GM19239 (cell line): ENCODE measurements around the gene KSR2.
A peak's percentile ranks its signal among the peaks of the same experiment; 100 is the strongest.
"Not testable (repeated sequence)": the region's sequence is repeated elsewhere in the genome, so short reads cannot be mapped to it uniquely, and the experiment has no call there.

ENCODE experiments used
- DNase-seq: peaks from one replicate; pipeline ENCODE4 v3.0.0; 2011; ENCODE audit warnings: low spot score; ENCODE audit not compliant: insufficient read length
- FAIRE-seq: peaks from 2 replicates; lab custom pipeline; 2011; peaks lifted over from hg19 to GRCh38; lab: Jason Lieb, UNC

The KSR2 gene

DNA sequence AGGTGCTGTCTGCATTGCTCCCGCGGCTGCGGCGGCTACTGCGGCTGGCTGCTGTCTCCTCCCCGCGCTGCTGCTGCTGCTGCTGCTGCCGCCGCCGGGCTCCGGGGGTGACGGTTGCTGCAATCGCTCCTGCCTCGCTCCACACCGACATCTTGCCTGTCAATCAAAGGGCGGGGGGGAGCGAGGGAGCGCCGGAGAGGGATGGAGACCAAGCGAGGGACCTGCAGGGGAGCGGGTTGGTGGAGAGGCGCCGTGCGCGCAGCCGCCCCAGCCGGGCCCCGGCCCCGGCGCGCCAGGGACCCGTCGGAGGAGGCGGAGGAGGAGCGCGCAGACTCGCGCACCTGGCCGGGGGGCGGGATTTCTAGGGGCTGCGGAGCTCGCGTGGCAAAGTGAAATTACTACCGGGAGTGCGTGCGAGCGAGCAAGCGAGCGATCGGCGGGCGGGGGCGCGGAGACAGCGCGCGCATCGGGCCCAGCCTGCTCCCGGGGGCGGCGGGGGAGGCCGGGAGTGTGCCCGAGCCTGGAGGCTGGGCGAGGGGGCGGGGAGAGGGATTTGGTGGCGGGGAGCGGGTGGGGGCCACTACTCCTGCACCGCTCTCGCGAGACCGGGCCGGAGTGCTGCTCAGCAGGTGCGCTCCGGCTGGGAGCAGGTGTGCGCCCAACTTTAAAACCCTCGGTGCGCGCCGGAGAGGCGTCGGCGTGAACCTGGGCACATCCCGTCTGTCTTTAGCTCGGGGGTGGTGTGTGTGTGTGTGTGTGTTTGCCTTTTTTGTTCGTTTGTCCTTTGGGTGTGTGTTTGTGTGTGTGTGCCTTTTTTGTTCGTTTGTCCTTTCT, at the start of gene KSR2:
Gene KSR2 (minus strand): TSS at position 165 of the 834 bp plus-strand sequence. CDS start 735 bp downstream, outside the sequence.
- DNase-seq (peak; percentile 39), FAIRE-seq (no peak)

DNA sequence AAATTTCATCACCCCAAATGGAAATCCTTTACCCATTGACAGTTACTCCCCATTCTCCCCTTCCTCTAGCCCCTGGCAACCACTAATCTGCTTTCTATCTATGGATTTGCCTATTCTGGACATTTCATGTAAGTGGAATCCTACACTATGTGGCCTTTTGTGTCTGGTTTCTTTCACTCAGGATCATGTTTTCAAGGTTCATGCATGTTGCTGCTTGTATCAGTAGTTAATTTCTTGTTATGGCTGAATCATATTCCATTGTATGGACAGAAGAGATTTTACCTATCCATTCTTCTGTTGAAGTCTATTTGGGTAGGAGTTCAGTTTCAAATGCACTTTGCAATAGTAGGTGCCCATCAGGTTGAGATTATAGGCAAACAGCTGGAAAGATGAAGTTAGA, 49.1 kb upstream of the KSR2 start:
- no peak for FAIRE-seq
- DNase-seq: no peak

DNA sequence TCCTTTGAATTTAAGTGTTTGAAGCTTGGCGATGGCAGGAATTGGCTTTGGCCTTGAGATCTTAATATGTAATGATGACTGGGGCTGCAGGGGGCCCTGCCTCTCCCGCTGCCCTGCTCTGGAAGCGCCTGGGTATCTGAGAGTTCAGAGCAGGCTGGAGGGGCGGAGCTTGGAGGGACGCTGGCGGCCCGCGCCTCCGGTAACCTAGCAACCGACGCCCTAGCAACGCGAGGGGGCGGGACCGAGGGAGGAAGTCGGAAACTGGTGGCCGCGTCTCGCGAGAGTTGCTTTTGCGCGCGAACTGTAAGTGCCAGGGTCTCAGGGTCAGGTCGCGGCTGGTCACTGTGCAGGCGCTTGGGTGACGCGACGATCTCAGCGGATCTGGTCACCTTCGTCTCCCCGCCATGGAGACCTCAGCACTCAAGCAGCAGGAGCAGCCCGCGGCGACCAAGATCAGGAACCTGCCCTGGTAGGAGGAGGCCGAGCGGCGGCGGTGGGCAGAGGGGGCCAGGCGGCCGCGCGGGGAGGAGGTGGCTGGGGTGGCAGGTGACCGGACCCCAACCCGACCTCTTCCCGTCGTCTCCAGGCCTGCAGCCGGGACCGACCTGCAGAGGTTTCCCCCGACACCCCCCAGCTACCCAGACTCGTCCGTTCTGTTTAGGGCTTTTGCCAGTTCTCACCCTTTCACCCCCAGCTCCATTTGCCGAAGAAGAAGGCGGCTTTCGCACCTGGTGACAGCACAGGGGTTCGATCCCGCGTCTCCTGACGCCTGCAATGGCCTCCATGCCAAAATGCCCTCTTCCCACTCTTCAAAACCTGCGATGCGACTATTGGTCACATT, 47.9 kb upstream of the KSR2 start, which contains the start of gene RFC5:
Gene RFC5 (plus strand): TSS at position 280 of the 841 bp plus-strand sequence. CDS start 125 bp downstream, at position 405.
- peak; percentile 92 for FAIRE-seq
- peak; percentile 94 for DNase-seq

DNA sequence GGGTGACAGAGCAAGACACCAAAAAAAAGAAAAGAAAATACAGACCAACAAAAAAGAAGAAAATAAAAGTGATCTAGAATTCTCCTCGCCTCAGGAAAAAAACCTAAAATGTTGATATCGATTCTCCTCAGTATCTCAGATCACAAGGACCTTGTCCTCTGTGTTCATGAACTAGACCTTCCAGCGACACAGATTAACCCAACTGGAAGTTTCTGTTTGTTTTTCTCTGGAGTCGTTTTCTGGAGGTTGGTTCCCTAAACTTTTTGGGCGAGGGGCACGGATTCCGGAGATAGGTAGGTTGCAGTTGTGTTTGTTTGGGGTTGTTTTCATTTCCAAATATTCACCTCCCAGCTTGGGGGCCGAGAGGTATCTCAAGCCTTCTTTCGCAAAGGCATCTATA, 47.2 kb upstream of the KSR2 start:
- FAIRE-seq (no peak), DNase-seq (no peak)

DNA sequence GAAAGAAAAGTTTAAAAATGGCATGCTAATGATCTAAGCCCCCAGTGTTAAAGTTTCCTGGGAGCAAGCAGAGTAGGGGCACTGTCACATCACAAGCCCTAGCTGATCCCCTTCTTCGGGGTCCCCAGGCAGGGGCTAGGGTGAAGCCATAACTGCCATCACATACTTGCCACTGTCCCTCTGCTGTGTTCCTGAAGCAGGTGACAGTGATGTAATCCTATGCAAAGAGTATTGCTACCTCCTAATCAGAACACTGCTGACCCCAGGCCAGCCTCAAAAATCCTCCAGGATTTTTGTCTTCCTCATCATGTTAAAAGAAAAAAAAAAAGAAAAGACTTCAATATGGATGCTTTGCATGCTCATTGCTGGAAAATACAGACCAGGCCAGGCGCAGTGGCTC, 46.5 kb upstream of the KSR2 start:
- FAIRE-seq: no peak
- DNase-seq: no peak

DNA sequence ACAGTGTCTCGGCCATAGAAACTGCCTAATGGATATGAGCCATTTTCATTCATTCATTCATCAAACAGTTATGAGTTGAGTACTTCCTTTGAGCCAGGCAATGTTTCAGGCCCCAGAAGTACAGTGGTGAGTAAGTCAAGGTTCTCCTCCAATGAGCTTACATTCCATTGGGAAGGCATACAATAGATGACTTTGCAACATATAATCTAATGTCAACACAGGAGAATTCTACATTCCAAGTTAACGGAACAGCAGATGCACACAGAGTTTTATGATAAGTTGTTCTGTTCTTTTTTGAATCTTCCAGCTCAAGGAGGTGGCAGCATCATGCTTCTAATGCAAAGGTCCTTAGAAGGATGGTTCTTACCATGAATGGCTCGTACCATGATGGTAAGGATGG, 44.5 kb upstream of the KSR2 start:
- FAIRE-seq (no peak), DNase-seq (no peak)

DNA sequence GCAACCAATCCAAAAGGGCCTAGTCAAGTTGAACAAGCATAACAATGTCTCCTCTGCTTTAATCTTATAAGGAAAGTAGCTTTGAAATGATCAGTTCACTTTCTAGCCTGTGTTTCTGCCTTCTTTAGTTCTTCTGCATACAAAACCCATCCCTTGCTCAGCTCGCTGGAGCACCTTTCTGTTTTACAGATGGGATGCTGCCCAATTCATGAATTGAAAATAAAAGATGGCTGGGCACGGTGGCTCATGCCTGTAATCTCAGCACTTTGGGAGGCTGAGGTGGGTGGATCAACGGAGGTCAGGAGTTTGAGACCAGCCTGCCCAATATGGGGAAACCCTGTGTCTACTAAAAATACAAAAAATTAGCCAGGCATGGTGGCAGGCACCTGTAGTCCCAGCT, 43.2 kb upstream of the KSR2 start:
- no peak for DNase-seq
- FAIRE-seq: no peak

- no peak for FAIRE-seq
- no peak for DNase-seq
Measured at GRCh38 chr12:118011377-118011776, 42.6 kb upstream of the KSR2 start.

GRCh38 chr12:118010903-118011302, 42.1 kb upstream of the KSR2 start:
- FAIRE-seq: no peak
- no peak for DNase-seq

DNA sequence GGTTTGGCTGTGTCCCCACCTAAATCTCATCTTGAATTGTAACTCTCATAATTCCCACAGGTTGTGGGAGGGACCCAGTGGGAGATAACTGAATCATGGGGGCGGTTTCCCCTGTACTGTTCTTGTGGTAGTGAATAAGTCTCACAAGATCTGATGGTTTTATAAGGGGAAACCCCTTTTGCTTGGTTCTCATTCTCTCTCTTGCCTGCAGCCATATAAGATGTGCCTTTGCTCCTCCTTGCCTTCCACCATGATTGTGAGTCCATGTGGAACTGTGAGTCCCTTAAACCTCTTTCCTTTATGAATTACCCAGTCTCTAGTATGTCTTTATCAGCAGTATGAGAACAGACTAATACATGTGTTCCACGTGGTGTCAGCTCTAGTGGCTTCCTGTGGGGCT, 31.0 kb upstream of the KSR2 start:
- DNase-seq, FAIRE-seq: not testable (repeated sequence)

- FAIRE-seq: no peak
Measured at GRCh38 chr12:117998719-117999118, 29.9 kb upstream of the KSR2 start.

GRCh38 chr12:117994551-117995438, 26.0 kb upstream of the KSR2 start:
- FAIRE-seq: no peak

More at GRCh38 chr12:117998719-117999118, 29.9 kb upstream of the KSR2 start:
- DNase-seq: no peak

GRCh38 chr12:117986705-117987469, 18.1 kb upstream of the KSR2 start:
- FAIRE-seq (no peak), DNase-seq (no peak)

More at GRCh38 chr12:117994551-117995438, 26.0 kb upstream of the KSR2 start:
- DNase-seq: no peak

- no peak for FAIRE-seq
- no peak for DNase-seq
Measured at GRCh38 chr12:117985182-117985581, 16.4 kb upstream of the KSR2 start.

DNA sequence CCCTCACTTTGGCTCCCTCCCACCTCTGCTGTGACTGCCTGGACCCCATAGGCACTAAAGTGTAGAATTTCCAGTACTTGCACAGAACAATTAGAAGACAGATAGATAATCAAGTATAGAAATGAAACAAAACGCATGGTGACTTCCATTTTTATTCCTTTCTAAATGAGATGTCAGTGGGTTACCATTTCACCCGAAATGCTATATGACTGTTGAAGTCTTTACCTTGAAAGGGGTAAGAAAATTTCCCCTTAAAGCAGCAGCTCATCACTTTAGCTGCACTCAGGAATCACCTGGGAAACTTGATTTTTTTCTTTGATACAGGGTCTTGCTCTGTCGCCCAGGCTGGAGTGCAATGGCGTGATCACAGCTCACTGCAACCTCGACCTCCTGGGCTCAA, 12.5 kb upstream of the KSR2 start:
- DNase-seq (no peak), FAIRE-seq (no peak)

DNA sequence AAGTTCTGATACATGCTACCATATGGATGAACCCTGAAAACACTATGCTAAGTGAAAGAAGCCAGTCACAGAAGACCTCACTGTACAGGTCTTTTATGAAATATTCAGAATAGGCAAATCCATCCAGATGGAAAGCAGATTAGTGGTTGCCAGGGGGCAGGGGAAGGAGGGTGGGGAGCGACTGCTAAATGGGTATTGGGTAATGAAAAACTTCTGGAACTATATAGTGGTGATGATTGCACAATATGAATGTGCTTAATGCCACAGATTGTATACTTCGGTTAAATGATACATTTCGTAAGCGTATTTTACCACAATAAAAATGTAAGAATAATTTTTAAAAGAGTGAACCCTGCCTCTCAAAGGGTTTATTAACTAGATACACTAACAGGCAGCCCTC, 11.8 kb upstream of the KSR2 start:
- DNase-seq (no peak), FAIRE-seq (no peak)

GRCh38 chr12:117977373-117977772, 8.6 kb upstream of the KSR2 start:
- no peak for FAIRE-seq

GRCh38 chr12:117975006-117975405, 6.2 kb upstream of the KSR2 start:
- DNase-seq: no peak
- FAIRE-seq: no peak

More at GRCh38 chr12:117977373-117977772, 8.6 kb upstream of the KSR2 start:
- DNase-seq: no peak

GRCh38 chr12:117972301-117972700, 3.5 kb upstream of the KSR2 start:
- FAIRE-seq: no peak
- no peak for DNase-seq
